Heart left ventricle (tissue), 16 donors: ENCODE measurements around the gene CRCP. TPM values are rescaled to one million over a fixed set of nuclear protein-coding genes. Genes with fewer than 3 reads are reported as not detected.
A peak's percentile ranks its signal among the peaks of the same experiment; 100 is the strongest.
"Not testable (repeated sequence)": the region's sequence is repeated elsewhere in the genome, so short reads cannot be mapped to it uniquely, and the experiment has no call there.

Experiments
- ATAC-seq, 4 donors: fragments of 200-7000 bp; cut with Tn5 transposase; one replicate each; pipeline ENCODE4 v1.9.1; 2020 to 2022; ENCODE audit warnings: moderate library complexity in 4 of 4, mild to moderate bottlenecking in 3 of 4, moderate number of reproducible peaks in 1 of 4
- DNase-seq, 5 donors: peaks; one replicate each; pipeline ENCODE4 v3.0.0-alpha.2; 2020
- H3K27ac ChIP-seq, 12 donors: fragments of 200-600 bp; sonication (generic) in 4 of 12; one replicate each; pipeline versions ENCODE4 v1.5.0 to v1.8.0; 2016 to 2022; ENCODE audit warnings: mild to moderate bottlenecking in 2 of 12
- H3K27me3 ChIP-seq, 9 donors: fragments of 200-600 bp; sonication (generic) in 2 of 9; one replicate each; pipeline versions ENCODE4 v1.5.1 to v1.8.0; 2016 to 2022; ENCODE audit warnings: mild to moderate bottlenecking in 3 of 9
- H3K36me3 ChIP-seq, 9 donors: fragments of 200-600 bp; sonication (generic) in 2 of 9; one replicate each; pipeline versions ENCODE4 v1.5.0 to v1.8.0; 2018 to 2022; ENCODE audit warnings: mild to moderate bottlenecking in 2 of 9
- H3K4me1 ChIP-seq, 12 donors: fragments of 200-600 bp; sonication (generic) in 4 of 12; one replicate each; pipeline versions ENCODE4 v1.5.0 to v1.8.0; 2016 to 2022; ENCODE audit warnings: mild to moderate bottlenecking in 3 of 12
- H3K4me3 ChIP-seq, 12 donors: fragments of 200-600 bp; sonication (generic) in 4 of 12; one replicate each; pipeline versions ENCODE4 v1.5.0 to v1.8.0; 2017 to 2022; ENCODE audit warnings: mild to moderate bottlenecking in 9 of 12, moderate library complexity in 4 of 12
- H3K9me3 ChIP-seq, 12 donors: fragments of 200-600 bp; sonication (generic) in 4 of 12; one replicate each; pipeline versions ENCODE4 v1.5.0 to v1.8.0; 2016 to 2022; ENCODE audit warnings: mild to moderate bottlenecking in 1 of 12
- CTCF ChIP-seq, 12 donors: fragments of 200-600 bp; sonication (generic) in 4 of 12; IDR thresholded peaks; one replicate each; pipeline versions ENCODE4 v1.5.0 to v1.8.0; 2018 to 2022; ENCODE audit warnings: antibody characterized with exemption in 12 of 12, mild to moderate bottlenecking in 5 of 12
- POLR2A ChIP-seq, 2 donors: fragments of 450-650 bp; IDR thresholded peaks; one replicate each; pipeline ENCODE4 v1.6.1; 2017; ENCODE audit warnings: antibody characterized with exemption in 2 of 2, mild to moderate bottlenecking in 2 of 2, moderate library complexity in 2 of 2
- WGBS, 4 donors: extraction: QIAGEN DNeasy Blood & Tissue Kit in 2 of 4; methylation state at CpG; one replicate each; pipeline versions ENCODE4 v1.1.5 to v1.1.7; 2013 to 2018; 5-methylcytosine and 5-hydroxymethylcytosine counted together
- intact Hi-C, 10 donors: fragments of 100-400 bp; cut with DNase I; formaldehyde crosslinking; loops; one replicate each; pipeline versions ENCODE4 v1.11.1 to v1.14.2; 2022
- polyA plus RNA-seq, 2 donors: library from polyadenylated mRNA; stranded (reverse); fragments of 200-250 nt; gene quantifications; one replicate each; pipeline ENCODE4 v1.2.3, GENCODE V29; 2013
- total RNA-seq, 9 donors: library from RNA; depleted of rRNA in 2 of 9; stranded (reverse); fragments of >200 nt in 2 of 9; fragmentation: NEBNext Ultra II Directional in 3 of 9; extraction: Animal tissue kit (Norgen Biotek cat#: 25700) in 3 of 9; gene quantifications; one replicate each; pipeline versions ENCODE4 v1.1.0 to v1.2.4, GENCODE V29; 2016 to 2023
- donor health status: ischemic (EF 13 %, LVEDD 7.1; RV severe dilation, severe dysfunction).
- donor health status: healthy with polysubstance abuse.
- donor health status: DM: no; HTN: yes; CAD: no.
- donor health status: DM: no; HTN: no; CAD: no.
- donor health status: ischemic (EF 25% LVEDD 6.9; RV normal size, moderate dysfunction).
- donor health status: ischemic (EF 25% LVEDD 5.7; RV mildly dilated, moderate dysfunction).
- donor health status: healthy.
- donor health status: DM: yes; HTN: yes; CAD: no.
- donor health status: ischemic (EF 35%, LVEDD 5.7; RV mildly dilated, moderate dysfunction).
- donor health status: nonischemic (EF 11% LVEDD 7.7; RV severe dilation, severe dysfunction).
- donor health status: DM: yes; HTN: yes; CAD: no.
- donor health status: PGD.
- donor health status: ischemic (EF 29% LVEDD 5.4; RV normal size, mild dysfunction).
- donor health status: nonischemic (EF 23%, LVEDD 6.1; RV moderate dilation, normal function).

CRCP gene
- total and polyA plus RNA-seq, 11 donors: 14.7 to 69.4 (median 20.1) TPM

GRCh38 chr7:66110856-66111255 is 3.8 kb upstream of the CRCP start:
- intact Hi-C loops: loop anchor here in 1 of 10 donors (10.0 kb wide), 1 partner anchor 76 kb away; no protein-coding TSS in a partner anchor
- Histone ChIP-seq H3K4me1 (peaks cover 0 to 13% (median 7%) of the 10 kb centered on the region in 12 donors), H3K27ac (no peak overlapping the region), H3K36me3 (no peaks in the 10 kb centered on the region), H3K4me3 (no peak overlapping the region), H3K9me3 (no peaks in the 10 kb centered on the region), H3K27me3 (no peaks in the 10 kb centered on the region)
- 76 to 86% (median 81%) methylated on average over 9 of the region's 9 CpGs for WGBS, 4 donors
- ATAC-seq (no peak), DNase-seq (no peak)
- no peak for TF ChIP-seq CTCF (IDR thresholded peaks at IDR 0.05)
- no peak for TF ChIP-seq POLR2A (IDR thresholded peaks at IDR 0.05)

DNA sequence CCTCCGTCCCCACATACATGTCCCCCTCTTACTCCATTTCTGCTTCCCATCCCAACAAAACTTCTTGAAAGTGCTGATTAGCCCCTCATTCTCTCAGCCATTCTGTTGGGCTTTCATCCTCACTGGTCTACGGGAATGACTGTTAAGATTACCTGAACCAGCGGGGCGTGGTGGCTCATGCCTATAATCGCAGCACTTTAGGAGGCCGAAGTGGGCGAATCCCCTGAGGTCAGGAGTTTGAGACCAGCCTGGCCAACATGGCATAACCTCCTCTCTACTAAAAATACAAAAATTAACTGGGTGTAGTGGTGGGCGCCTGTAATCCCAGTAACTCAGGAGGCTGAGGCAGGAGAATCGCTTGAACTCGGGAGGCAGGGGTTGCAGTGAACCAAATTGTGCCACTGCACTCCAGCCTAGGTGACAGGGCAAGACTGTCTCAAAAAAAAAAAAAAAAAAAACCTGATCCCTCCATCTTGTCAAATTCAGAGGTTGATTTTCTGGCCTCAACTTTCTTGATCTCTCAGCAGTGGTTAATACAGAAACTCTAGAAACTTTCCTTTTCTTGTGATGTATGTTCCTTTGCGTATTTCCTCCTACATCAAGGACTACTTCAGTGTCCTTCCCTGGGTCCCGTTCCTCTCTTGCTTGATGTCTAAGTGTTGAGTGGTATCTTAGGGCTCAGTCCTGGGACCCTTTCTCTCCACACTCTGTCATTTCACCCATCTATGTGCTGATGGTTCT is 2.2 kb downstream of the CRCP start:
- H3K27me3 ChIP-seq, H3K27ac ChIP-seq, H3K9me3 ChIP-seq, DNase-seq, ATAC-seq, H3K4me3 ChIP-seq: not testable (repeated sequence)
- 95 to 97% (median 96%) methylated on average over 12 of the region's 12 CpGs for WGBS, 4 donors
- H3K4me1 ChIP-seq: peaks cover 0 to 53% (median 29%) of the 10 kb centered on the region in 12 donors
- peaks cover 0 to 15% (median 0%) of the 10 kb centered on the region in 9 donors for H3K36me3 ChIP-seq
- intact Hi-C loops: loop anchor here in 2 of 10 donors (5.0 to 10.0 kb wide), 2 partner anchors 40 to 82 kb away; partner anchors contain the start of gene ASL (in 1 of the 2)

DNA sequence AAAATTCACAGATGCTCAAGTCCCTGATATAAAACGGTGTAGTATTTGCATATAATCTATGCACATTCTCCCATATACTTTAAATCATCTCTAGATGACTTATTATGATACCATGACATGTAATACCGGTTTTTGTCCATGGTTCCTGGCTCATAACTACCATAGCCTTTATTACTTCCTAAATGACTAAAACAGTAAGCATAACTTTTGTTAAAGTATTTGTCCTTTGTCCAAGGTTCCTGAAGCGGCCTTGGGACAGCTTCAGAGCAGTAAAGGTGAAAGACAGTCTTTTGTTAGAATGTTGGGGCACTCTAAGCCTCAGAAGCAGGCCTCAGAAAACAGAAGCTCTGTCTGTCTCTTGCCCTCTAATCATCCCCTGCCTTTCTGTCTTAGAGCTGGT is 4.0 kb downstream of the CRCP start:
- H3K36me3 ChIP-seq: peaks cover 0 to 15% (median 0%) of the 10 kb centered on the region in 9 donors
- 45 to 65% (median 60%) methylated on average over 3 of the region's 3 CpGs for WGBS, 4 donors
- H3K27me3 ChIP-seq: no peaks in the 10 kb centered on the region
- DNase-seq: no peak
- no peaks in the 10 kb centered on the region for H3K9me3 ChIP-seq
- TF ChIP-seq CTCF (IDR thresholded peaks at IDR 0.05) (no peak), POLR2A (IDR thresholded peaks at IDR 0.05) (no peak)
- peak overlapping the region in 1 of 12 donors; percentile 22 for H3K27ac ChIP-seq
- H3K4me1 ChIP-seq: peaks cover 0 to 66% (median 31%) of the 10 kb centered on the region in 12 donors
- H3K4me3 ChIP-seq: no peak overlapping the region
- no peak for ATAC-seq
- intact Hi-C loops: loop anchor here in 2 of 10 donors (5.0 to 10.0 kb wide), 2 partner anchors 41 to 84 kb away; partner anchors contain the start of gene ASL (in 1 of the 2)

DNA sequence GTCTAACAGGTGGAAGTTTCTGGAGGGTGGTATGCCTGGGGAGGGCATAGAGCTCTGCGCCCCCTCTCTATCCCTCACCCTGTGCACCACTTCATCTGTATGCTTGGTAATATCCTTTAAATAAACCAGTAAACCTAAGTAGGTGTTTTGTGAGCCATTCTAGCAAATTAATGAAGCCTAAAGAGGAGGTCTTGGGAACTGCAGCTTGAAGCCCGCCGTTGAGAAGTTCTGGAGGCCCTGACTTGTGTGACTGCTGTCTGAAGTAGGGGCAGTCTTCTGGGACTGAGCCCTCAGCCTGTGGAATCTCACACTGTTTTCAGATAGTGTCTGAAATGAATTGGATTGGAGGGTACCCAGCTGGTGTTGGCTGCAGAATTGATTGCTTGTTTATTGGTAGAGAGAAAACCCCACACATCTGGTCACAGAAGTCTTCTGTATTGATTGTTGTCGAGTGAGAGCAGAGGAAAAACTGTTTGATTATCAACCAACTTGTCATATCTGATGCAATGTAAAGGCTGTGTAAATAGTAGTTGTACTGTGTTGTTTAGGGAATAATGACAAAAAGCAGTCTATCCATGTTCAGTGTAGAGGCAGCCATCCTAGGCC is 4.7 kb downstream of the CRCP start:
- Histone ChIP-seq H3K4me1 (peaks cover 0 to 62% (median 31%) of the 10 kb centered on the region in 12 donors), H3K27ac (no peak overlapping the region)

More for the DNA sequence above, 4.7 kb downstream of the CRCP start:
- Histone ChIP-seq H3K9me3 (no peaks in the 10 kb centered on the region), H3K27me3 (no peaks in the 10 kb centered on the region), H3K4me3 (no peak overlapping the region), H3K36me3 (peaks cover 0 to 15% (median 0%) of the 10 kb centered on the region in 9 donors)
- WGBS, 4 donors: 82 to 92% (median 86%) methylated on average over 4 of the region's 4 CpGs
- TF ChIP-seq POLR2A (IDR thresholded peaks at IDR 0.05): no peak
- TF ChIP-seq CTCF (IDR thresholded peaks at IDR 0.05): no peak
- intact Hi-C loops: loop anchor here in 2 of 10 donors (5.0 to 10.0 kb wide), 2 partner anchors 42 to 85 kb away; partner anchors contain the start of gene ASL (in 1 of the 2)
- ATAC-seq: no peak
- no peak for DNase-seq
